Neural cell (in vitro differentiated cells): Measurements from ENCODE around the gene FBXO34. TPM values are rescaled to one million over a fixed set of nuclear protein-coding genes. Genes with fewer than 3 reads are reported as not detected.

Source experiments
- H2AFZ ChIP-seq: fragments of 200-600, 300-800 bp; sonication (generic), shearing (Covaris generic); 2 replicates; pipeline ENCODE4 v1.6.0; 2014; ENCODE audit warnings: low read depth, mild to moderate bottlenecking, antibody characterized with exemption, low read length, moderate library complexity
- H3F3A ChIP-seq: fragments of 200-600 bp; shearing (Covaris generic); 2 replicates; pipeline ENCODE4 v1.6.1; 2016; ENCODE audit warnings: mild to moderate bottlenecking, moderate library complexity, mixed read lengths, antibody characterized with exemption, low read length; ENCODE audit not compliant: insufficient read depth, poor library complexity, severe bottlenecking
- H3K27ac ChIP-seq: fragments of 200-600, 300-800 bp; sonication (generic), shearing (Covaris generic); 2 replicates; pipeline ENCODE4 v1.5.1; 2014; ENCODE audit warnings: mild to moderate bottlenecking, low read length, moderate library complexity
- H3K27me3 ChIP-seq: fragments of 300-800, 200-600 bp; sonication (generic), shearing (Covaris generic); 2 replicates; pipeline ENCODE4 v1.6.0; 2014; ENCODE audit warnings: mild to moderate bottlenecking, low read depth, low read length, moderate library complexity; ENCODE audit not compliant: insufficient read depth
- H3K36me3 ChIP-seq: fragments of 300-800, 200-600 bp; sonication (generic), shearing (Covaris generic); 2 replicates; pipeline ENCODE4 v1.5.1; 2014; ENCODE audit warnings: mild to moderate bottlenecking, antibody characterized with exemption, low read length, moderate library complexity; ENCODE audit not compliant: insufficient read depth
- H3K4me2 ChIP-seq: fragments of 300-800, 200-600 bp; sonication (generic), shearing (Covaris generic); 2 replicates; pipeline ENCODE4 v1.6.0; 2014; ENCODE audit warnings: mild to moderate bottlenecking, low read length
- H3K4me3 ChIP-seq: fragments of 300-800, 200-600 bp; sonication (generic), shearing (Covaris generic); 2 replicates; pipeline ENCODE4 v1.5.1; 2014; ENCODE audit warnings: mild to moderate bottlenecking, low read length, moderate library complexity
- H3K79me2 ChIP-seq: fragments of 200-600 bp; shearing (Covaris generic); replicated peaks from 2 replicates; pipeline ENCODE4 v1.6.0; 2014; ENCODE audit warnings: mild to moderate bottlenecking, low read length, moderate library complexity; ENCODE audit not compliant: insufficient read depth
- H3K9ac ChIP-seq: fragments of 300-800, 200-600 bp; sonication (generic), shearing (Covaris generic); 2 replicates; pipeline ENCODE4 v1.6.1; 2016; ENCODE audit warnings: mild to moderate bottlenecking, low read length, mixed read lengths
- H3K9me2 ChIP-seq: fragments of 200-600 bp; shearing (Covaris generic); 2 replicates; pipeline ENCODE4 v1.6.1; 2016; ENCODE audit warnings: mild to moderate bottlenecking, low read length, mixed read lengths; ENCODE audit not compliant: insufficient read depth
- H3K9me3 ChIP-seq: fragments of 200-600, 300-800 bp; sonication (generic), shearing (Covaris generic); 2 replicates; pipeline ENCODE4 v1.6.1; 2016; ENCODE audit warnings: mild to moderate bottlenecking, mixed run types, low read length, moderate library complexity, mixed read lengths
- H4K20me1 ChIP-seq: fragments of 200-600 bp; shearing (Covaris generic); 2 replicates; pipeline ENCODE4 v1.6.1; 2016; ENCODE audit warnings: mild to moderate bottlenecking, mixed run types; ENCODE audit not compliant: insufficient read depth
- CTCF ChIP-seq: fragments of 450-650 bp; IDR thresholded peaks from 2 replicates; pipeline ENCODE4 v1.5.1; 2014; ENCODE audit warnings: antibody characterized with exemption, mild to moderate bottlenecking, moderate library complexity; ENCODE audit not compliant: poor library complexity, severe bottlenecking
- EP300 ChIP-seq: fragments of 450-650 bp; conservative IDR thresholded peaks from 2 replicates; pipeline ENCODE4 v1.6.1; 2014; ENCODE audit warnings: antibody characterized with exemption, mild to moderate bottlenecking, moderate library complexity; ENCODE audit not compliant: poor library complexity, severe bottlenecking
- EZH2 ChIP-seq: fragments of 200-600, 300-800 bp; shearing (Covaris generic), sonication (generic); IDR thresholded peaks from 2 replicates; pipeline ENCODE4 v1.6.1; 2014; ENCODE audit warnings: antibody characterized with exemption, low read length, borderline replicate concordance, mild to moderate bottlenecking; ENCODE audit not compliant: insufficient read depth, poor library complexity, severe bottlenecking
- MXI1 ChIP-seq: fragments of 450-650 bp; conservative IDR thresholded peaks from 2 replicates; pipeline ENCODE4 v1.6.1; 2014; ENCODE audit warnings: antibody characterized with exemption, mild to moderate bottlenecking; ENCODE audit not compliant: poor library complexity, severe bottlenecking
- POLR2AphosphoS5 ChIP-seq: IDR thresholded peaks from 2 replicates; pipeline ENCODE4 v1.6.1; 2012
- RAD21 ChIP-seq: fragments of 450-650 bp; conservative IDR thresholded peaks from 2 replicates; pipeline ENCODE4 v1.6.1; 2014; ENCODE audit warnings: antibody characterized with exemption, mild to moderate bottlenecking, moderate library complexity
- REST ChIP-seq: IDR thresholded peaks from 2 replicates; pipeline ENCODE4 v1.6.1; 2012; ENCODE audit warnings: borderline replicate concordance
- SMC3 ChIP-seq: fragments of 450-650 bp; conservative IDR thresholded peaks from 2 replicates; pipeline ENCODE4 v1.6.1; 2014; ENCODE audit warnings: antibody characterized with exemption, mild to moderate bottlenecking, moderate library complexity; ENCODE audit not compliant: poor library complexity
- TAF1 ChIP-seq: IDR thresholded peaks from 2 replicates; pipeline ENCODE4 v1.6.1; 2012; ENCODE audit warnings: low read depth
- polyA plus RNA-seq: library from polyadenylated mRNA; depleted of rRNA; stranded (reverse); fragments of >200 nt; gene quantifications from 2 replicates; pipeline ENCODE4 v1.2.3, GENCODE V29; 2014

The FBXO34 gene
- polyA plus RNA-seq, 1 donor from 2014 or later = 34.2 TPM

- no peak overlapping the region for H3K4me3 ChIP-seq
- no peaks in the 10 kb centered on the region for H3K27me3 ChIP-seq
- no peaks in the 10 kb centered on the region for H4K20me1 ChIP-seq
- no peak for TF ChIP-seq REST
- no peak for TF ChIP-seq POLR2AphosphoS5
- no peak for TF ChIP-seq EZH2
- TF ChIP-seq EP300 = no peak
- TF ChIP-seq TAF1 = no peak
- TF ChIP-seq SMC3 = no peak
- no peak for TF ChIP-seq RAD21
- TF ChIP-seq MXI1 = no peak
- TF ChIP-seq CTCF = no peak
- H3F3A ChIP-seq = no peaks in the 10 kb centered on the region
- peaks cover 11% of the 10 kb centered on the region for H3K79me2 ChIP-seq
- no peaks in the 10 kb centered on the region for H3K36me3 ChIP-seq
- H3K9me3 ChIP-seq = no peaks in the 10 kb centered on the region
- H3K4me2 ChIP-seq = no peak overlapping the region
- H3K9me2 ChIP-seq = no peaks in the 10 kb centered on the region
- H3K27ac ChIP-seq = no peak overlapping the region
- H2AFZ ChIP-seq = no peak overlapping the region
- H3K9ac ChIP-seq = no peak overlapping the region
These were observed 128.0 kb downstream of the FBXO34 start for GRCh38 chr14:55399183-55399582.

- H3K27me3 ChIP-seq = no peaks in the 10 kb centered on the region
These were observed 128.6 kb downstream of the FBXO34 start for GRCh38 chr14:55399852-55400251.

More at GRCh38 chr14:55399852-55400251, 128.6 kb downstream of the FBXO34 start:
- Histone ChIP-seq H3K9me3 (no peaks in the 10 kb centered on the region), H3K4me3 (no peak overlapping the region), H3F3A (no peaks in the 10 kb centered on the region), H3K36me3 (no peaks in the 10 kb centered on the region), H3K27ac (no peak overlapping the region), H3K79me2 (peaks cover 11% of the 10 kb centered on the region), H2AFZ (no peak overlapping the region), H4K20me1 (no peaks in the 10 kb centered on the region), H3K4me2 (no peak overlapping the region), H3K9me2 (no peaks in the 10 kb centered on the region), H3K9ac (no peak overlapping the region)
- TF ChIP-seq REST = no peak
- TF ChIP-seq SMC3 = no peak
- TF ChIP-seq EZH2 = no peak
- TF ChIP-seq TAF1 = no peak
- no peak for TF ChIP-seq POLR2AphosphoS5
- TF ChIP-seq RAD21 = no peak
